Astrocyte (in vitro differentiated cells and primary cell): ENCODE measurements around the gene PPARG. TPM values are rescaled to one million over a fixed set of nuclear protein-coding genes. Genes with fewer than 3 reads are reported as not detected.

Experiments used
- DNase-seq: peaks from one replicate; pipeline ENCODE4 v3.0.0-alpha.2; 2010; ENCODE audit warnings: low read depth
- FAIRE-seq: peaks from 2 replicates; lab custom pipeline; 2011; peaks lifted over from hg19 to GRCh38; lab: Jason Lieb, UNC
- H2AFZ ChIP-seq: 2 replicates; pipeline ENCODE4 v1.6.0; 2012; ENCODE audit warnings: low read depth, low read length, inconsistent platforms
- H3K27ac ChIP-seq: 2 replicates; pipeline ENCODE4 v1.5.1; 2011; ENCODE audit warnings: low read depth, low read length, inconsistent platforms
- H3K27me3 ChIP-seq: 2 replicates; pipeline ENCODE4 v1.6.0; 2011; ENCODE audit warnings: low read length, inconsistent platforms; ENCODE audit not compliant: insufficient read depth
- H3K36me3 ChIP-seq: 2 replicates; pipeline ENCODE4 v1.5.1; 2011; ENCODE audit warnings: low read length, inconsistent platforms; ENCODE audit not compliant: insufficient read depth
- H3K4me1 ChIP-seq: 2 replicates; pipeline ENCODE4 v1.5.1; 2011; ENCODE audit warnings: low read length, inconsistent platforms; ENCODE audit not compliant: insufficient read depth
- H3K4me2 ChIP-seq: 2 replicates; pipeline ENCODE4 v1.6.0; 2012; ENCODE audit warnings: low read length, inconsistent platforms
- H3K4me3 ChIP-seq: 2 replicates; pipeline ENCODE4 v1.5.1; 2011; ENCODE audit warnings: low read depth, mild to moderate bottlenecking, low read length, inconsistent platforms; ENCODE audit not compliant: insufficient read depth
- H3K79me2 ChIP-seq: 2 replicates; pipeline ENCODE4 v1.6.0; 2012; ENCODE audit warnings: mild to moderate bottlenecking, low read length, inconsistent platforms; ENCODE audit not compliant: insufficient read depth
- H3K9ac ChIP-seq: 2 replicates; pipeline ENCODE4 v1.6.0; 2012; ENCODE audit warnings: mild to moderate bottlenecking, low read length, inconsistent platforms
- H3K9me3 ChIP-seq: 2 replicates; pipeline ENCODE4 v1.5.1; 2012; ENCODE audit warnings: low read depth, mild to moderate bottlenecking, low read length, inconsistent platforms; ENCODE audit not compliant: insufficient read depth
- H4K20me1 ChIP-seq: 2 replicates; pipeline ENCODE4 v1.6.0; 2012; ENCODE audit warnings: low read length, inconsistent platforms; ENCODE audit not compliant: insufficient read depth
- H3K27ac Mint-ChIP-seq: one replicate; pipeline ENCODE4 v1.8.0; 2021; ENCODE audit warnings: mild to moderate bottlenecking, mixed read lengths; ENCODE audit not compliant: unreplicated experiment
- H3K27me3 Mint-ChIP-seq: one replicate; pipeline ENCODE4 v1.8.0; 2021; ENCODE audit warnings: low read depth, mixed read lengths; ENCODE audit not compliant: unreplicated experiment
- H3K36me3 Mint-ChIP-seq: one replicate; pipeline ENCODE4 v1.8.0; 2021; ENCODE audit warnings: low read depth, mixed read lengths; ENCODE audit not compliant: unreplicated experiment
- H3K4me1 Mint-ChIP-seq: one replicate; pipeline ENCODE4 v1.8.0; 2021; ENCODE audit warnings: low read depth, mixed read lengths; ENCODE audit not compliant: unreplicated experiment
- H3K4me3 Mint-ChIP-seq: one replicate; pipeline ENCODE4 v1.8.0; 2021; ENCODE audit warnings: mild to moderate bottlenecking, moderate library complexity, mixed read lengths; ENCODE audit not compliant: unreplicated experiment
- H3K9me3 Mint-ChIP-seq: one replicate; pipeline ENCODE4 v1.8.0; 2021; ENCODE audit warnings: mild to moderate bottlenecking, mixed read lengths; ENCODE audit not compliant: unreplicated experiment
- CTCF ChIP-seq: IDR thresholded peaks from 2 replicates; pipeline ENCODE4 v1.5.1; 2011; ENCODE audit warnings: low read depth, mild to moderate bottlenecking, inconsistent platforms, low read length, moderate library complexity; ENCODE audit not compliant: insufficient read depth
- EZH2 ChIP-seq: IDR thresholded peaks from 2 replicates; pipeline ENCODE4 v1.6.1; 2012; ENCODE audit warnings: mild to moderate bottlenecking, low read length, inconsistent platforms; ENCODE audit not compliant: insufficient read depth
- total RNA-seq: library from RNA; stranded (reverse); gene quantifications from 2 replicates; pipeline ENCODE4 v1.2.1, GENCODE V29; 2021

PPARG gene
- total RNA-seq, 1 donor from 2014 or later: 4.4 TPM

DNA sequence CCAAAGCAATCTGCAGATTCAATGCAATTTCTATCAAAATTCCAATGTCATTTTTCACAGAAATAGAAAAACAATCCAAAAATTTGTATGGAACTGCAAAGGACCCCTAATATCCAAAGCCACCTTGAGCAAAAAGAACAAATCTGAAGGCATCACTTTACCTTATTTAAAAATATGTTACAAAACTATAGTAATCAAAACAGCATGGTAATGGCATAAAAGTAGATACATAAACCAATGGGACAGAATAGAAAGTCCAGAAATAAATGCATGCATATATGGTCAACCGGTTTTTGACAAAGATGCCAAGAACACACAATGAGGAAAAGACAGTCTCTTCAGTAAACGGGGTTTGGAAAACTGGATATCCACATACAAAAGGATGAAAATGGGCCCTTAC is 39.4 kb upstream of the PPARG start:
- Histone ChIP-seq H3K36me3 (no peaks in the 10 kb centered on the region), H4K20me1 (no peaks in the 10 kb centered on the region), H3K4me2 (no peak overlapping the region), H3K27ac (no peak overlapping the region), H3K4me3 (no peak overlapping the region), H3K79me2 (no peaks in the 10 kb centered on the region), H3K9ac (no peak overlapping the region), H2AFZ (no peak overlapping the region), H3K4me1 (no peaks in the 10 kb centered on the region), H3K9me3 (no peaks in the 10 kb centered on the region), H3K27me3 (peaks cover 9% of the 10 kb centered on the region)
- Mint-ChIP-seq H3K9me3 (peaks cover 16% of the 10 kb centered on the region), H3K27ac (no peak overlapping the region), H3K4me1 (peaks cover 3% of the 10 kb centered on the region), H3K27me3 (peaks cover 3% of the 10 kb centered on the region), H3K36me3 (peaks cover 2% of the 10 kb centered on the region), H3K4me3 (no peak overlapping the region)
- DNase-seq: no peak
- TF ChIP-seq EZH2: no peak
- TF ChIP-seq CTCF: no peak
- FAIRE-seq: no peak

GRCh38 chr3:12252889-12253288 is 36.0 kb upstream of the PPARG start:
- DNase-seq (no peak), FAIRE-seq (no peak)
- Mint-ChIP-seq H3K9me3 (peaks cover 16% of the 10 kb centered on the region), H3K36me3 (peaks cover 4% of the 10 kb centered on the region), H3K4me3 (no peak overlapping the region), H3K27me3 (peaks cover 10% of the 10 kb centered on the region), H3K27ac (no peak overlapping the region), H3K4me1 (peaks cover 3% of the 10 kb centered on the region)
- no peaks in the 10 kb centered on the region for H3K36me3 ChIP-seq
- no peak overlapping the region for H3K4me3 ChIP-seq
- H3K9me3 ChIP-seq: no peaks in the 10 kb centered on the region
- H3K4me2 ChIP-seq: no peak overlapping the region
- H3K79me2 ChIP-seq: no peaks in the 10 kb centered on the region
- no peaks in the 10 kb centered on the region for H4K20me1 ChIP-seq
- H3K27me3 ChIP-seq: no peaks in the 10 kb centered on the region
- H2AFZ ChIP-seq: no peak overlapping the region
- TF ChIP-seq CTCF: no peak
- no peak overlapping the region for H3K9ac ChIP-seq
- H3K27ac ChIP-seq: no peak overlapping the region
- no peaks in the 10 kb centered on the region for H3K4me1 ChIP-seq

GRCh38 chr3:12253516-12254343 is 35.1 kb upstream of the PPARG start:
- H2AFZ ChIP-seq: no peak overlapping the region
- no peak overlapping the region for H3K4me3 Mint-ChIP-seq
- no peaks in the 10 kb centered on the region for H3K9me3 ChIP-seq
- FAIRE-seq: no peak
- H3K27ac ChIP-seq: no peak overlapping the region
- peaks cover 4% of the 10 kb centered on the region for H3K36me3 Mint-ChIP-seq
- H3K4me1 Mint-ChIP-seq: peaks cover 3% of the 10 kb centered on the region
- peaks cover 17% of the 10 kb centered on the region for H3K27me3 Mint-ChIP-seq
- peaks cover 18% of the 10 kb centered on the region for H3K9me3 Mint-ChIP-seq
- no peaks in the 10 kb centered on the region for H3K27me3 ChIP-seq
- no peaks in the 10 kb centered on the region for H3K36me3 ChIP-seq
- TF ChIP-seq EZH2 (no peak), CTCF (no peak)
- no peak overlapping the region for H3K4me3 ChIP-seq
- no peak overlapping the region for H3K4me2 ChIP-seq
- H3K9ac ChIP-seq: no peak overlapping the region
- H3K27ac Mint-ChIP-seq: no peak overlapping the region
- H3K79me2 ChIP-seq: no peaks in the 10 kb centered on the region
- no peaks in the 10 kb centered on the region for H3K4me1 ChIP-seq
- H4K20me1 ChIP-seq: no peaks in the 10 kb centered on the region
- DNase-seq: no peak
